ENCODE data around the gene DMBT1.
A peak's percentile ranks its signal among the peaks of the same experiment; 100 is the strongest.

Gene DMBT1

GRCh38 chr10:122548407-122549085, 12.0 kb upstream of the DMBT1 start:
- DNase-seq (ENCODE audit: low read depth in 3 of 3) = no peak

GRCh38 chr10:122549636-122550035, 10.9 kb upstream of the DMBT1 start:
- DNase-seq (ENCODE audit: low read depth in 3 of 3) = no peak

GRCh38 chr10:122550427-122550826, 10.1 kb upstream of the DMBT1 start:
- no peak for DNase-seq (ENCODE audit: low read depth in 3 of 3)

GRCh38 chr10:122550983-122551382, 9.6 kb upstream of the DMBT1 start:
- DNase-seq (ENCODE audit: low read depth in 3 of 3) = no peak

- peak in 1 of 3 experiments; percentile 3 for DNase-seq (ENCODE audit: low read depth in 3 of 3)
Measured at GRCh38 chr10:122551450-122551849, 9.1 kb upstream of the DMBT1 start.

GRCh38 chr10:122553341-122553740, 7.2 kb upstream of the DMBT1 start:
- no peak for DNase-seq (ENCODE audit: low read depth in 3 of 3)

- DNase-seq (ENCODE audit: low read depth in 3 of 3) = no peak
Measured at GRCh38 chr10:122554131-122555036, 6.2 kb upstream of the DMBT1 start.

GRCh38 chr10:122555442-122555841, 5.1 kb upstream of the DMBT1 start:
- DNase-seq (ENCODE audit: low read depth in 3 of 3) = no peak

GRCh38 chr10:122557516-122557915, 3.0 kb upstream of the DMBT1 start:
- no peak for DNase-seq (ENCODE audit: low read depth in 3 of 3)

GRCh38 chr10:122558452-122558851, 2.1 kb upstream of the DMBT1 start:
- DNase-seq (ENCODE audit: low read depth in 3 of 3) = no peak

- DNase-seq (ENCODE audit: low read depth in 3 of 3) = no peak
Measured at GRCh38 chr10:122559228-122559627, 1.3 kb upstream of the DMBT1 start.

GRCh38 chr10:122561212-122561611, 658 bp downstream of the DMBT1 start:
- no peak for DNase-seq (ENCODE audit: low read depth in 3 of 3)

- no peak for DNase-seq (ENCODE audit: low read depth in 3 of 3)
Measured at GRCh38 chr10:122561792-122562191, 1.2 kb downstream of the DMBT1 start.

GRCh38 chr10:122564980-122565379, 4.4 kb downstream of the DMBT1 start:
- no peak for DNase-seq (ENCODE audit: low read depth in 3 of 3)

GRCh38 chr10:122565766-122566206, 5.2 kb downstream of the DMBT1 start:
- peak; percentile 28 to 45 (median 32) for DNase-seq (ENCODE audit: low read depth in 3 of 3)

- DNase-seq (ENCODE audit: low read depth in 3 of 3) = no peak
Measured at GRCh38 chr10:122566632-122567031, 6.1 kb downstream of the DMBT1 start.

GRCh38 chr10:122567056-122567660, 6.6 kb downstream of the DMBT1 start:
- DNase-seq (ENCODE audit: low read depth in 3 of 3) = no peak

- DNase-seq (ENCODE audit: low read depth in 3 of 3) = no peak
Measured at GRCh38 chr10:122568551-122568950, 8.0 kb downstream of the DMBT1 start.

- no peak for DNase-seq (ENCODE audit: low read depth in 3 of 3)
Measured at GRCh38 chr10:122570920-122571319, 10.4 kb downstream of the DMBT1 start.

- DNase-seq (ENCODE audit: low read depth in 3 of 3) = no peak
Measured at GRCh38 chr10:122571892-122572291, 11.3 kb downstream of the DMBT1 start.

- no peak for DNase-seq (ENCODE audit: low read depth in 3 of 3)
Measured at GRCh38 chr10:122575776-122576175, 15.2 kb downstream of the DMBT1 start.

- DNase-seq (ENCODE audit: low read depth in 3 of 3) = no peak
Measured at GRCh38 chr10:122576291-122576690, 15.7 kb downstream of the DMBT1 start.

All from stimulated activated CD4-positive, alpha-beta T cell treated with anti-CD3 and anti-CD28 coated beads, TNF-alpha, amount 100 ng/mL, for 4 hours (primary cell).